Fibroblast of skin of left biceps (primary cell): Measurements from ENCODE around the gene MPP4.
A peak's percentile ranks its signal among the peaks of the same experiment; 100 is the strongest.

ENCODE experiments used
- DNase-seq, 2 experiments: peaks; one replicate each; pipeline ENCODE4 v3.0.0-alpha.2; 2013; ENCODE audit warnings: low read depth in 2 of 2

The MPP4 gene

GRCh38 chr2:201622306-201622970 lies 76.0 kb downstream of the MPP4 start:
- DNase-seq, result no peak

GRCh38 chr2:201621293-201621999 lies 77.0 kb downstream of the MPP4 start:
- DNase-seq, result no peak

DNA sequence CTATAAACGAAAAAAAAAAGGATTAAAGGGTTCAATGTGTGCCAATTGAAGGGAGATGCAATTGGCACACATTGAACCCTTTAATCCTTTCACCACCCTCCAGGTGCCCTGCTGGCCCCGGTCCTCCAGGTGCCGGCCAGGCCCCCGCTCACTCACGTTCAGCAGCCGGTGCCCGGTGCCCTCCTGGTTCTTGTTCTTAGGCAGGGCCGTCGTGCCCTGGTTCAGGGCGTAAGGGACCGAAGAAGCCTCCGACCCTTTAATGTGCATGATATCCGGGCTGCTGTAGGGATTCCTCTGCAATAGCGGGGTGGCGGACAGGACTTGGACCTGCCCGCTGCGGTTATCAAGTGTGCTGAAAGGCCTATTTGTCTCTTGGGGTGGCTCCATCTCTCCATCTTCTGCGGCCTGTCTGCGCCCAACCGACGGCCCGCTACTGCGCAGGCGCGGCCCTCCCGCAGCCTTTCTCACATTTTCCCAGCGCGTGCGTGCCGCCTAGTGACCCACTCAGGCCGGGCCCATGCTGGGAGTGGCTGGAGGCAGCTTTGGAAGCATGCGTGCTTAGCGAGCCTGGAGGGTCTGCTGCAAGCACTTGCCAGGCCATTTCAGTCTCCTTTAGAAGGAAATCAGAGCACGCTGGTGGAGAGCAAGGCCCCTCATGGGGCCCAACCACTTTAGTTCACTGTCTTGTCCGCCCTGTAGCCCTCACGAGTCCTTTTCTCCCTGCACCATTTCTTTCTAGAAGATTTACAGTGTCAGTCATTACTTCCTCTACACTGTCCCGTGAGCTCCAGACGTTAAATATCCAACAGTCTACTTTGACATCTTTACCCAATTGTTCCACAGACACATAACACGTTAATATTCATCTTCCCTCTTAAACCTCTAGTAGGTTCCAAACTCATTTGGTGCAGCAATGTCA lies 79.4 kb downstream of the MPP4 start:
- peak; percentile 33 to 40 for DNase-seq

GRCh38 chr2:201608021-201608420 lies 90.4 kb downstream of the MPP4 start:
- DNase-seq, result no peak

GRCh38 chr2:201607568-201607967 lies 90.9 kb downstream of the MPP4 start:
- DNase-seq, result no peak

- no peak for DNase-seq
Measured at GRCh38 chr2:201600906-201601305, 97.5 kb downstream of the MPP4 start.

DNA sequence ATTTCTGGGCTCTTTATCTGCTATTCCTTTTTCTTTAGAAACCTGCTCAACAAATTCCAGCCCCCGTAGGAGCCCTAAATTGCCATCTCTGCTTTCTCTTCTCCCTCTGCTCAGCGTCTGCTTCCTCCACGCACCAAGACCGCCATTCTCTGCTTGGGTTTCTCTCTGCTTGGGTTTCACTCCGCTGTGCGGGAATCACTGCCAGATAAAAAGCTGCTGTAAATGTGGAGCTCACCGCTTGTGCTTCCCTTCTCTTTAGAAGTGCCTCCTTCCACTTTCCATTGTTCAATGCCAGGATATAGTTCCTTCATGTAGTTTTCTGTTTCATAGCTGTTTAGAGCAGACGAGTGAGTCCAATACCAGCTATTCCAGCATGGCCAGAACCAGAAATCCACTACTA lies 101.0 kb downstream of the MPP4 start:
- no peak for DNase-seq
